Liver (tissue), 9 donors: Measurements from ENCODE around the gene LAMTOR2. TPM values are rescaled to one million over a fixed set of nuclear protein-coding genes. Genes with fewer than 3 reads are reported as not detected.

Experiments used
- DNase-seq: peaks from one replicate; pipeline ENCODE4 v3.0.0-alpha.2; 2017; ENCODE audit warnings: low spot score
- H3K27ac ChIP-seq, 2 donors: one replicate each; pipeline ENCODE4 v1.7.0; 2013; ENCODE audit warnings: inconsistent platforms in 2 of 2, low read length in 2 of 2, control low read depth in 1 of 2, low read depth in 1 of 2, mild to moderate bottlenecking in 1 of 2
- H3K27me3 ChIP-seq, 4 donors: one replicate each; pipeline versions ENCODE4 v1.6.1 to v1.7.0; 2013; ENCODE audit warnings: low read length in 3 of 4, inconsistent platforms in 1 of 4, mild to moderate bottlenecking in 1 of 4, moderate library complexity in 1 of 4; ENCODE audit not compliant: control insufficient read depth in 4 of 4, insufficient read depth in 4 of 4
- H3K36me3 ChIP-seq, 4 donors: one replicate each; pipeline versions ENCODE4 v1.6.1 to v1.7.0; 2013; ENCODE audit warnings: low read length in 3 of 4, mild to moderate bottlenecking in 3 of 4, low read depth in 1 of 4, moderate library complexity in 1 of 4; ENCODE audit not compliant: control insufficient read depth in 4 of 4, insufficient read depth in 3 of 4
- H3K4me1 ChIP-seq, 4 donors: one replicate each; pipeline versions ENCODE4 v1.6.1 to v1.7.0; 2013; ENCODE audit warnings: low read length in 3 of 4, mild to moderate bottlenecking in 3 of 4, moderate library complexity in 1 of 4; ENCODE audit not compliant: control insufficient read depth in 4 of 4, insufficient read depth in 4 of 4
- H3K4me3 ChIP-seq, 3 donors: one replicate each; pipeline versions ENCODE4 v1.6.1 to v1.7.0; 2013; ENCODE audit warnings: low read length in 3 of 3, control low read depth in 1 of 3, low read depth in 1 of 3, mild to moderate bottlenecking in 1 of 3
- H3K9ac ChIP-seq, 2 donors: one replicate each; pipeline ENCODE4 v1.7.0; 2013; ENCODE audit warnings: low read length in 2 of 2, mild to moderate bottlenecking in 2 of 2, moderate library complexity in 2 of 2, control low read depth in 1 of 2, low read depth in 1 of 2
- H3K9me3 ChIP-seq, 4 donors: one replicate each; pipeline versions ENCODE4 v1.6.1 to v1.7.0; 2013; ENCODE audit warnings: low read length in 3 of 4; ENCODE audit not compliant: control insufficient read depth in 4 of 4
- ATF3 ChIP-seq: IDR thresholded peaks from 2 replicates; pipeline ENCODE4 v1.6.1; 2016; ENCODE audit warnings: antibody characterized with exemption
- CTCF ChIP-seq: fragments of 150-350 bp; IDR thresholded peaks from 2 replicates; pipeline ENCODE4 v1.5.1; 2017; ENCODE audit warnings: improper control_type of control experiment, low read depth, low read length; ENCODE audit not compliant: missing input control
- EGR1 ChIP-seq, 2 donors: IDR thresholded peaks; 2 replicates each; pipeline ENCODE4 v1.6.1; 2016 to 2018; ENCODE audit warnings: antibody characterized with exemption in 2 of 2, low read depth in 2 of 2
- FOXA1 ChIP-seq: IDR thresholded peaks from 2 replicates; pipeline ENCODE4 v1.6.1; 2016; ENCODE audit warnings: antibody characterized with exemption
- FOXA2 ChIP-seq: IDR thresholded peaks from 2 replicates; pipeline ENCODE4 v1.6.1; 2016; ENCODE audit warnings: antibody characterized with exemption
- GABPA ChIP-seq, 2 donors: IDR thresholded peaks in 1 of 2; conservative IDR thresholded peaks in 1 of 2; 2 replicates each; pipeline ENCODE4 v1.6.1; 2016; ENCODE audit warnings: antibody characterized with exemption in 2 of 2, mild to moderate bottlenecking in 1 of 2, moderate library complexity in 1 of 2
- HNF4A ChIP-seq, 2 donors: conservative IDR thresholded peaks; 2 replicates each; pipeline ENCODE4 v1.6.1; 2016; ENCODE audit warnings: antibody characterized with exemption in 2 of 2, mild to moderate bottlenecking in 2 of 2
- HNF4G ChIP-seq: IDR thresholded peaks from 2 replicates; pipeline ENCODE4 v1.6.1; 2016; ENCODE audit warnings: antibody characterized with exemption
- JUND ChIP-seq, 2 donors: IDR thresholded peaks; 2 replicates each; pipeline ENCODE4 v1.6.1; 2016; ENCODE audit warnings: antibody characterized with exemption in 2 of 2
- MAX ChIP-seq: IDR thresholded peaks from 2 replicates; pipeline ENCODE4 v1.6.1; 2016; ENCODE audit warnings: antibody characterized with exemption
- NR2F2 ChIP-seq: IDR thresholded peaks from 2 replicates; pipeline ENCODE4 v1.6.1; 2016; ENCODE audit warnings: antibody characterized with exemption
- RAD21 ChIP-seq, 2 donors: IDR thresholded peaks; 2 replicates each; pipeline ENCODE4 v1.6.1; 2016; ENCODE audit warnings: antibody characterized with exemption in 2 of 2, mild to moderate bottlenecking in 2 of 2
- REST ChIP-seq: IDR thresholded peaks from 2 replicates; pipeline ENCODE4 v1.6.1; 2016; ENCODE audit warnings: antibody characterized with exemption, mild to moderate bottlenecking
- RXRA ChIP-seq, 2 donors: IDR thresholded peaks; 2 replicates each; pipeline ENCODE4 v1.6.1; 2017 to 2018; ENCODE audit warnings: antibody characterized with exemption in 2 of 2, mild to moderate bottlenecking in 1 of 2
- SP1 ChIP-seq: IDR thresholded peaks from 2 replicates; pipeline ENCODE4 v1.6.1; 2018; ENCODE audit warnings: antibody characterized with exemption, mild to moderate bottlenecking
- TAF1 ChIP-seq: conservative IDR thresholded peaks from 2 replicates; pipeline ENCODE4 v1.6.1; 2016; ENCODE audit warnings: antibody characterized with exemption, mild to moderate bottlenecking
- YY1 ChIP-seq: IDR thresholded peaks from 2 replicates; pipeline ENCODE4 v1.6.1; 2016; ENCODE audit warnings: antibody characterized with exemption, mild to moderate bottlenecking
- ZBTB33 ChIP-seq: IDR thresholded peaks from 2 replicates; pipeline ENCODE4 v1.6.1; 2016; ENCODE audit warnings: antibody characterized with exemption
- WGBS: extraction: QIAGEN DNeasy Blood & Tissue Kit; methylation state at CpG from one replicate; pipeline ENCODE4 v1.1.7; 2013; 5-methylcytosine and 5-hydroxymethylcytosine counted together
- polyA plus RNA-seq, 2 donors: library from polyadenylated mRNA; stranded (reverse) in 1 of 2; unstranded in 1 of 2; fragments of 200-250 nt in 1 of 2; fragments of >200 nt in 1 of 2; fragmentation: Nextera tagmentation in 1 of 2; extraction: Ambion mirVana in 1 of 2; gene quantifications; one replicate each; pipeline versions ENCODE4 v1.2.1 to v1.2.3, GENCODE V29; 2013 to 2015
- total RNA-seq, 2 donors: library from RNA; depleted of rRNA; stranded (reverse); fragments of >200 nt; gene quantifications; one replicate each; pipeline ENCODE4 v1.2.3, GENCODE V29; 2014
- donor health status: healthy.
- donor health status: healthy.
- donor health status: healthy.
- donor health status: healthy.
- donor health status: healthy.

Gene LAMTOR2
- total and polyA plus RNA-seq, 4 donors, result 30.4 to 152 (median 79.0) TPM

- Histone ChIP-seq H3K36me3 (no peaks in the 10 kb centered on the region), H3K4me3 (no peak overlapping the region), H3K9me3 (no peaks in the 10 kb centered on the region), H3K4me1 (peaks cover 0 to 17% (median 10%) of the 10 kb centered on the region in 4 donors), H3K27me3 (no peaks in the 10 kb centered on the region), H3K9ac (no peak overlapping the region), H3K27ac (no peak overlapping the region)
- TF ChIP-seq MAX (no peak), SP1 (no peak), GABPA (IDR thresholded peaks at IDR 0.05 in 1 of 2, conservative IDR thresholded peaks at IDR 0.05 in 1 of 2) (no peak), FOXA1 (no peak), NR2F2 (no peak), JUND (IDR thresholded peaks at IDR 0.05) (no peak), ATF3 (no peak), HNF4G (no peak), REST (no peak), EGR1 (IDR thresholded peaks at IDR 0.05; ENCODE audit: low read depth in 2 of 2) (no peak), ZBTB33 (no peak), RXRA (IDR thresholded peaks at IDR 0.05) (no peak), CTCF (no peak), RAD21 (IDR thresholded peaks at IDR 0.05) (no peak), TAF1 (no peak), HNF4A (conservative IDR thresholded peaks at IDR 0.05) (no peak), FOXA2 (no peak), YY1 (no peak)
- DNase-seq, result no peak
- 37% methylated on average over 5 of the region's 5 CpGs for WGBS
Observed at GRCh38 chr1:156090138-156090839, 35.7 kb downstream of the LAMTOR2 start.
